HepG2 (cell line): ENCODE measurements around the gene RSPH1. TPM values are rescaled to one million over a fixed set of nuclear protein-coding genes. Genes with fewer than 3 reads are reported as not detected.

Experiments used
- ATAC-seq: fragments of 200-7000 bp; cut with Tn5 transposase; 3 replicates; pipeline ENCODE4 v1.9.1; 2020; ENCODE audit warnings: mild to moderate bottlenecking, moderate library complexity
- BruUV-seq: library from RNA; stranded (reverse); fragments of 400-500 nt; replicated peaks from 2 replicates; lab custom pipeline; 2021; lab: Mats Ljungman, UMichigan
- CTCF ChIA-PET: fragments of 300-600 bp; formaldehyde crosslinking; extraction: SDS; loops from one replicate; lab custom pipeline; 2021; ENCODE audit warnings: low total read pairs, inconsistent platforms, low intra/inter-chr PET ratio; lab: Yijun Ruan, JAX
- POLR2A ChIA-PET: fragments of 350-600 bp; sonication (Branson Sonifier 250); formaldehyde crosslinking; loops from one replicate; lab custom pipeline; 2020; ENCODE audit warnings: antibody characterized with exemption, inconsistent platforms; lab: Yijun Ruan, JAX
- DNase-seq: peaks from one replicate; pipeline ENCODE4 v3.0.0-alpha.2; 2015; ENCODE audit warnings: low spot score
- FAIRE-seq: peaks from 3 replicates; lab custom pipeline; 2011; peaks lifted over from hg19 to GRCh38; lab: Jason Lieb, UNC
- H2AFZ ChIP-seq: one replicate; pipeline ENCODE4 v1.6.1; 2011; ENCODE audit warnings: low read length, inconsistent platforms
- H3K27ac ChIP-seq: fragments of 300-600 bp; 3 replicates; pipeline ENCODE4 v1.8.0; 2011; ENCODE audit warnings: mixed run types, mild to moderate bottlenecking, mixed read lengths, low read length, inconsistent platforms; ENCODE audit not compliant: insufficient read depth; ENCODE audit errors: extremely low read length
- H3K27me3 ChIP-seq, 2 experiments: fragments of 200-600 bp in 1 of 2; 2 replicates in 1 of 2; 3 replicates in 1 of 2; pipeline versions ENCODE4 v1.6.0 to v1.8.0; 2011; ENCODE audit warnings: low read length in 2 of 2, mild to moderate bottlenecking in 2 of 2, moderate library complexity in 2 of 2, inconsistent platforms in 1 of 2; ENCODE audit not compliant: insufficient read depth in 2 of 2, control insufficient read depth in 1 of 2
- H3K36me3 ChIP-seq, 2 experiments: fragments of 200-600 bp in 1 of 2; replicated peaks in 1 of 2; 2 replicates in 1 of 2; 3 replicates in 1 of 2; pipeline versions ENCODE4 v1.5.1 to v1.8.0; 2011; ENCODE audit warnings: low read length in 2 of 2, inconsistent platforms in 1 of 2; ENCODE audit not compliant: insufficient read depth in 2 of 2, control insufficient read depth in 1 of 2
- H3K4me1 ChIP-seq: 2 replicates; pipeline ENCODE4 v1.5.1; 2012; ENCODE audit warnings: low read length, inconsistent platforms; ENCODE audit not compliant: insufficient read depth
- H3K4me2 ChIP-seq: 2 replicates; pipeline ENCODE4 v1.6.0; 2011; ENCODE audit warnings: low read depth, low read length, inconsistent platforms
- H3K4me3 ChIP-seq, 3 experiments: fragments of 200-600 bp in 1 of 3; sonication (generic), shearing (Covaris generic) in 1 of 3; replicated peaks in 1 of 3; 2 replicates each; pipeline ENCODE4 v1.5.1; 2011 to 2016; ENCODE audit warnings: low read length in 3 of 3, inconsistent platforms in 2 of 3, low read depth in 2 of 3, mild to moderate bottlenecking in 2 of 3, control low read depth in 1 of 3, mixed read lengths in 1 of 3; ENCODE audit not compliant: insufficient read depth in 1 of 3
- H3K79me2 ChIP-seq: one replicate; pipeline ENCODE4 v1.6.1; 2011; ENCODE audit warnings: low read length, inconsistent platforms; ENCODE audit not compliant: insufficient read depth
- H3K9ac ChIP-seq: 2 replicates; pipeline ENCODE4 v1.6.0; 2011; ENCODE audit warnings: mild to moderate bottlenecking, low read depth, low read length, inconsistent platforms; ENCODE audit not compliant: insufficient read depth
- H3K9me3 ChIP-seq: 2 replicates; pipeline ENCODE4 v1.5.1; 2012; ENCODE audit warnings: mild to moderate bottlenecking, low read length
- H4K20me1 ChIP-seq: 2 replicates; pipeline ENCODE4 v1.6.0; 2011; ENCODE audit warnings: inconsistent platforms, mild to moderate bottlenecking, low read length, moderate library complexity; ENCODE audit not compliant: insufficient read depth
- MYNN ChIP-seq: sonication (generic); formaldehyde crosslinking; IDR thresholded peaks from 2 replicates; pipeline ENCODE4 v1.4.0; 2020; ENCODE audit warnings: mild to moderate bottlenecking, low read depth, missing genetic modification reagents
- ZFP90 ChIP-seq: sonication (generic); formaldehyde crosslinking; IDR thresholded peaks from 2 replicates; pipeline ENCODE4 v1.8.0; 2022; ENCODE audit warnings: missing genetic modification reagents, mild to moderate bottlenecking, inconsistent platforms, borderline replicate concordance
- ZFY ChIP-seq: sonication (generic); formaldehyde crosslinking; IDR thresholded peaks from 2 replicates; pipeline ENCODE4 v1.4.0; 2020; ENCODE audit warnings: missing genetic modification reagents
- ZNF121 ChIP-seq: sonication (generic); formaldehyde crosslinking; IDR thresholded peaks from 2 replicates; pipeline ENCODE4 v1.5.0; 2020; ENCODE audit warnings: mild to moderate bottlenecking, missing genetic modification reagents
- ZNF331 ChIP-seq: sonication (generic); formaldehyde crosslinking; IDR thresholded peaks from 2 replicates; pipeline ENCODE4 v1.4.0; 2020; ENCODE audit warnings: missing genetic modification reagents
- ZNF549 ChIP-seq: sonication (generic); formaldehyde crosslinking; IDR thresholded peaks from 2 replicates; pipeline ENCODE4 v1.5.0; 2020; ENCODE audit warnings: missing genetic modification reagents
- ZNF839 ChIP-seq: sonication (generic); formaldehyde crosslinking; IDR thresholded peaks from 2 replicates; pipeline ENCODE4 v1.4.0; 2020; ENCODE audit warnings: missing genetic modification reagents, mild to moderate bottlenecking, borderline replicate concordance
- WGBS: methylation state at CpG from one replicate; pipeline ENCODE4 v1.1.6; 2017; ENCODE audit warnings: low lambda C conversion rate; 5-methylcytosine and 5-hydroxymethylcytosine counted together
- in situ Hi-C: cut with HindIII; loops from 2 replicates; pipeline ENCODE4 v1.10.0; 2017; ENCODE audit warnings: low pct_unique_long_range_greater_than_20kb; ENCODE audit not compliant: extremely low pct_ligation_motif_present
- intact Hi-C: fragments of 100-400 bp; cut with micrococcal nuclease; formaldehyde crosslinking; loops from one replicate; pipeline ENCODE4 v1.10.0; 2022; ENCODE audit not compliant: unreplicated experiment
- polyA plus RNA-seq, 8 experiments: library from polyadenylated mRNA; depleted of rRNA in 3 of 8; stranded (reverse) in 7 of 8; unstranded in 1 of 8; fragments of >200 nt; fragmentation: Illumina TruSeq in 4 of 8; extraction: Trizol in 4 of 8; gene quantifications; 2 replicates each; pipeline versions ENCODE4 v1.2.1 to v1.2.3, GENCODE V29; 2011 to 2016; ENCODE audit warnings: low read depth in 4 of 8, missing spikeins in 1 of 8, mixed read lengths in 1 of 8; ENCODE audit not compliant: insufficient read depth in 1 of 8
- total RNA-seq, 5 experiments: library from RNA; depleted of rRNA; stranded (reverse); fragments of >200 nt; fragmentation: Illumina TruSeq; extraction: Trizol; gene quantifications; 2 replicates each; pipeline ENCODE4 v1.2.3, GENCODE V29; 2016; ENCODE audit warnings: low read depth in 1 of 5
- TF ChIP-seq, protein P1 (sequence below): sonication (generic); formaldehyde crosslinking; IDR thresholded peaks from 2 replicates; pipeline ENCODE4 v1.5.0; 2020; ENCODE audit warnings: mild to moderate bottlenecking, missing genetic modification reagents
- TF ChIP-seq, protein P2 (sequence below): IDR thresholded peaks from 2 replicates; pipeline ENCODE4 v1.6.1; 2012; ENCODE audit warnings: inconsistent platforms
- TF ChIP-seq, protein P3 (sequence below): sonication (generic); formaldehyde crosslinking; IDR thresholded peaks from 2 replicates; pipeline ENCODE4 v1.8.0; 2022; ENCODE audit warnings: mild to moderate bottlenecking, missing genetic modification reagents, moderate library complexity

RSPH1 gene
- total and polyA plus RNA-seq, 2 of the 13 experiments (the other 11 are each of a cell fraction or from before 2014, with no cell fraction given): not detected

DNA sequence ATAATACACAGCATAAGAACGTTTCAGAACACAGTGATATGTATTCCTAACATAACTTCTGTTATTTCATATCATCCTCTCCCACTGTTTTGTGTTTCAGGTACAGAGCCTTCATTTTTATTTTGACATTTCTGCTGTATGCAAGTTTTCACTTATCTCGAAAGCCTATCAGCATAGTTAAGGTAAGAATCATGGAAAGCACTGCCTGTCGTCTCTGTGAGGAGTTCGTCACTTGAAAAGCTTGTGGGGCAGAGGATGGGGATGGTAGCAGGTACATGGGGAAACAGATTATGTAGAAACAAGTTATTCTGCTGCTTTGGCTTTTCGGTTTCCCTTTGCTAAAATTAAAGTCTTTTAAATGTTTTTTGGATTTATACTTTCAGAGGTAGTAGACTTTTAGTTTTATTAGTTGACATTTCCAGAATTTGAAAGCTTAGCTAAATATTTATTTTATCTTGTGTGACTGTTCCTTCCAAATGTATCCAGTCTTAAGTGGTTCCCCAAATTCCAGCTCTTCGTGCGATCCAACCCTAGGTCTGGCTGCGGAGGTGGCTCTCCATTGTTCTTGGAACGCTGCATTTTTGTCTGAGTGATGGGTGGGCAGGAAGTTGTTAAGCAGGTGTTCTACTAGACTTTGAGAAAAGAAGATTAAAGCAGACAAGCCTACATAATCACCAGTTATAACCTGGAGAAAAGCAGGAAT lies 29.8 kb upstream of the RSPH1 start:
- in situ Hi-C loops (no loop called here), intact Hi-C loops (loop anchor here (5.0 kb wide), 1 partner anchor 46 kb away; no protein-coding TSS in a partner anchor)
- no peak overlapping the region for H2AFZ ChIP-seq
- POLR2A ChIA-PET: interaction anchor here (0.8 kb wide), 1 partner anchor 11 kb away, joined by 3 read pairs; no protein-coding TSS in a partner anchor
- no peak for DNase-seq
- CTCF ChIA-PET: no interaction called here
- H3K9ac ChIP-seq: no peak overlapping the region
- peaks cover 40% of the 10 kb centered on the region for H3K4me1 ChIP-seq
- 10% methylated on average over 9 of the region's 9 CpGs for WGBS
- no peaks in the 10 kb centered on the region for H3K36me3 ChIP-seq
- H3K4me3 ChIP-seq: no peak overlapping the region
- H3K79me2 ChIP-seq: no peaks in the 10 kb centered on the region
- H3K4me2 ChIP-seq: peak overlapping the region; percentile 36
- no peak overlapping the region for H3K27ac ChIP-seq
- no peaks in the 10 kb centered on the region for H3K9me3 ChIP-seq
- BruUV-seq: no TSS peak
- FAIRE-seq: no peak
- H3K27me3 ChIP-seq: peaks cover 0 to 4% of the 10 kb centered on the region in 2 experiments; a peak in 1 of 5 replicates
- H4K20me1 ChIP-seq: no peaks in the 10 kb centered on the region
- ATAC-seq: no peak
- TF ChIP-seq, protein P1, sequence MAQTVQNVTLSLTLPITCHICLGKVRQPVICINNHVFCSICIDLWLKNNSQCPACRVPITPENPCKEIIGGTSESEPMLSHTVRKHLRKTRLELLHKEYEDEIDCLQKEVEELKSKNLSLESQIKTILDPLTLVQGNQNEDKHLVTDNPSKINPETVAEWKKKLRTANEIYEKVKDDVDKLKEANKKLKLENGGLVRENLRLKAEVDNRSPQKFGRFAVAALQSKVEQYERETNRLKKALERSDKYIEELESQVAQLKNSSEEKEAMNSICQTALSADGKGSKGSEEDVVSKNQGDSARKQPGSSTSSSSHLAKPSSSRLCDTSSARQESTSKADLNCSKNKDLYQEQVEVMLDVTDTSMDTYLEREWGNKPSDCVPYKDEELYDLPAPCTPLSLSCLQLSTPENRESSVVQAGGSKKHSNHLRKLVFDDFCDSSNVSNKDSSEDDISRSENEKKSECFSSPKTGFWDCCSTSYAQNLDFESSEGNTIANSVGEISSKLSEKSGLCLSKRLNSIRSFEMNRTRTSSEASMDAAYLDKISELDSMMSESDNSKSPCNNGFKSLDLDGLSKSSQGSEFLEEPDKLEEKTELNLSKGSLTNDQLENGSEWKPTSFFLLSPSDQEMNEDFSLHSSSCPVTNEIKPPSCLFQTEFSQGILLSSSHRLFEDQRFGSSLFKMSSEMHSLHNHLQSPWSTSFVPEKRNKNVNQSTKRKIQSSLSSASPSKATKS (CRISPR knock-in tag): no peak
- no peak for TF ChIP-seq ZNF839
- TF ChIP-seq, protein P2, sequence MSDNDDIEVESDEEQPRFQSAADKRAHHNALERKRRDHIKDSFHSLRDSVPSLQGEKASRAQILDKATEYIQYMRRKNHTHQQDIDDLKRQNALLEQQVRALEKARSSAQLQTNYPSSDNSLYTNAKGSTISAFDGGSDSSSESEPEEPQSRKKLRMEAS: no peak
- no peak for TF ChIP-seq ZFP90
- TF ChIP-seq ZNF549 (CRISPR knock-in tag): no peak
- TF ChIP-seq ZNF121 (CRISPR knock-in tag): no peak
- TF ChIP-seq MYNN (CRISPR knock-in tag): no peak
- TF ChIP-seq ZFY (CRISPR knock-in tag): no peak
- TF ChIP-seq ZNF331 (CRISPR knock-in tag): no peak
- TF ChIP-seq, protein P3, sequence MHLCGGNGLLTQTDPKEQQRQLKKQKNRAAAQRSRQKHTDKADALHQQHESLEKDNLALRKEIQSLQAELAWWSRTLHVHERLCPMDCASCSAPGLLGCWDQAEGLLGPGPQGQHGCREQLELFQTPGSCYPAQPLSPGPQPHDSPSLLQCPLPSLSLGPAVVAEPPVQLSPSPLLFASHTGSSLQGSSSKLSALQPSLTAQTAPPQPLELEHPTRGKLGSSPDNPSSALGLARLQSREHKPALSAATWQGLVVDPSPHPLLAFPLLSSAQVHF (CRISPR knock-in tag): no peak
